ENCODE results near the gene SMPD3. TPM values are rescaled to one million over a fixed set of nuclear protein-coding genes. Genes with fewer than 3 reads are reported as not detected.
"Not testable (repeated sequence)": the region's sequence is repeated elsewhere in the genome, so short reads cannot be mapped to it uniquely, and the experiment has no call there.

SMPD3 gene
- total RNA-seq, 1 experiment from 2014 or later, result 0.89 TPM

GRCh38 chr16:68494261-68494660 lies 46.0 kb upstream of the SMPD3 start:
- H3K9me2 ChIP-seq (ENCODE audit: insufficient read depth); H3K36me3 ChIP-seq (ENCODE audit: control insufficient read depth in 1 of 2, insufficient read depth in 2 of 2, low read length in 2 of 2); intact Hi-C loops (cut with micrococcal nuclease); H3K4me3 ChIP-seq (replicated peaks in 1 of 2; ENCODE audit: low read depth in 1 of 2, low read length in 2 of 2); H4K20me1 ChIP-seq (ENCODE audit: insufficient read depth); H2AFZ ChIP-seq (ENCODE audit: low read depth, low read length, poor library complexity, severe bottlenecking); CTCF ChIA-PET; ATAC-seq; H3K4me2 ChIP-seq (ENCODE audit: low read length); H3K9me3 ChIP-seq (ENCODE audit: control insufficient read depth in 1 of 2, insufficient read depth in 1 of 2, low read depth in 1 of 2, low read length in 2 of 2); POLR2A ChIA-PET; RAD21 ChIA-PET (ENCODE audit: low non-redundant PET in 1 of 2, low total read pairs in 2 of 2, uncharacterized antibody in 2 of 2, unreplicated experiment in 2 of 2); DNase-seq (ENCODE audit: low read depth, low spot score); H3K9ac ChIP-seq (ENCODE audit: low read length); H3K27me3 ChIP-seq (ENCODE audit: insufficient read depth, low read length); H3K79me2 ChIP-seq (ENCODE audit: insufficient read depth, low read length); H3K27ac ChIP-seq (ENCODE audit: low read depth, low read length); BruUV-seq (replicated peaks): not testable (repeated sequence)
- H3K4me1 ChIP-seq (ENCODE audit: control insufficient read depth in 1 of 2, insufficient read depth in 2 of 2, low read length in 2 of 2), result peaks cover 10 to 17% of the 10 kb centered on the region in 2 experiments

- no TSS peak for BruUV-seq (replicated peaks)
- ATAC-seq, result no peak
- H2AFZ ChIP-seq (ENCODE audit: low read depth, low read length, poor library complexity, severe bottlenecking), result no peak overlapping the region
- intact Hi-C loops (cut with micrococcal nuclease), result no loop called here
- H3K4me2 ChIP-seq (ENCODE audit: low read length), result no peak overlapping the region
- CTCF ChIA-PET, result no interaction called here
- H3K36me3 ChIP-seq (ENCODE audit: control insufficient read depth in 1 of 2, insufficient read depth in 2 of 2, low read length in 2 of 2), result no peaks in the 10 kb centered on the region
- TF ChIP-seq FOSL1 (IDR thresholded peaks at IDR 0.05; ENCODE audit: low read depth), result no peak
- no peak for TF ChIP-seq SP1 (IDR thresholded peaks at IDR 0.05; ENCODE audit: low read depth)
- no peak for TF ChIP-seq REST (IDR thresholded peaks at IDR 0.05; ENCODE audit: low read depth)
- TF ChIP-seq ATF3 (IDR thresholded peaks at IDR 0.05), result no peak
- TF ChIP-seq EGR1 (IDR thresholded peaks at IDR 0.05; ENCODE audit: low read depth), result no peak
- no peak for TF ChIP-seq SIN3A (IDR thresholded peaks at IDR 0.05; ENCODE audit: low read depth)
- no peak for TF ChIP-seq SRF (IDR thresholded peaks at IDR 0.05; ENCODE audit: low read depth)
- TF ChIP-seq ZNF274 (IDR thresholded peaks at IDR 0.05; ENCODE audit: low read depth, low read length), result no peak
- no peak for TF ChIP-seq CBX3 (IDR thresholded peaks at IDR 0.05; ENCODE audit: low read depth)
- TF ChIP-seq POLR2A (IDR thresholded peaks at IDR 0.05; ENCODE audit: borderline replicate concordance, extremely low read depth, insufficient read depth, insufficient read length), result no peak
- no peak for TF ChIP-seq ZBTB33 (IDR thresholded peaks at IDR 0.05; ENCODE audit: extremely low read depth, insufficient replicate concordance, low read length)
- TF ChIP-seq EZH2 (IDR thresholded peaks at IDR 0.05), result no peak
- H4K20me1 ChIP-seq (ENCODE audit: insufficient read depth), result no peaks in the 10 kb centered on the region
- RAD21 ChIA-PET (ENCODE audit: low non-redundant PET in 1 of 2, low total read pairs in 2 of 2, uncharacterized antibody in 2 of 2, unreplicated experiment in 2 of 2), result no interaction called here
- POLR2A ChIA-PET, result no interaction called here
- no peak for DNase-seq (ENCODE audit: low read depth, low spot score)
- H3K9ac ChIP-seq (ENCODE audit: low read length), result no peak overlapping the region
- H3K9me3 ChIP-seq (ENCODE audit: control insufficient read depth in 1 of 2, insufficient read depth in 1 of 2, low read depth in 1 of 2, low read length in 2 of 2), result no peaks in the 10 kb centered on the region
- H3K4me3 ChIP-seq (replicated peaks in 1 of 2; ENCODE audit: low read depth in 1 of 2, low read length in 2 of 2), result no peak overlapping the region
- H3K79me2 ChIP-seq (ENCODE audit: insufficient read depth, low read length), result no peaks in the 10 kb centered on the region
- no peak overlapping the region for H3K27ac ChIP-seq (ENCODE audit: low read depth, low read length)
- H3K4me1 ChIP-seq (ENCODE audit: control insufficient read depth in 1 of 2, insufficient read depth in 2 of 2, low read length in 2 of 2), result peaks cover 10 to 17% of the 10 kb centered on the region in 2 experiments
- H3K27me3 ChIP-seq (ENCODE audit: insufficient read depth, low read length), result no peaks in the 10 kb centered on the region
- H3K9me2 ChIP-seq (ENCODE audit: insufficient read depth), result no peaks in the 10 kb centered on the region
Observed at GRCh38 chr16:68493412-68494070, 45.2 kb upstream of the SMPD3 start.

Measured in HCT116 (cell line).